ENCODE data around the gene MTUS2. TPM values are rescaled to one million over a fixed set of nuclear protein-coding genes. Genes with fewer than 3 reads are reported as not detected.

Gene MTUS2
- total and polyA plus RNA-seq, 9 of the 15 experiments (the other 6 are each of a cell fraction or from before 2014, with no cell fraction given), result 0.01 to 0.28 (median 0.06) TPM; not detected in 1

DNA sequence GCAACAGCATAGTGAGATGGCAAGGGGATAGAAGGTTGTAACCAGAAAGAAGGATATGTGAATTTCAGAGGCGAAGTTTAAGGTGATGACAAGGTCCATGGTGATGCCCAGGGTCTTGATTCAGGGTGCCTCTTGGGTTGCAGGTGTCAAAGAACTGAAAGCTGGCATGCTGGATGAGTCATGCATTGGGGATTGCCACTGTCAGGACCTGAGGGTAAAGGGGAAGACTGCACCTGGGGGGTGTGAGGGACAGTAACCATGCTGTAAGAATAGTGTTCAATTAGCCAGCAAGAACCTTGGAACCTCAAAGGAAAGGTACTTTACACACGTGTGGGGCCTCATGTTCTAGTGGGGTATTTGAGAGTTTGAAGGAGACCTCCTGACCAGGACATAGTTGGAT is 495.7 kb downstream of the MTUS2 start:
- no peak for TF ChIP-seq MAFK (IDR thresholded peaks at IDR 0.05; ENCODE audit: low read length)
- TF ChIP-seq, protein P1, sequence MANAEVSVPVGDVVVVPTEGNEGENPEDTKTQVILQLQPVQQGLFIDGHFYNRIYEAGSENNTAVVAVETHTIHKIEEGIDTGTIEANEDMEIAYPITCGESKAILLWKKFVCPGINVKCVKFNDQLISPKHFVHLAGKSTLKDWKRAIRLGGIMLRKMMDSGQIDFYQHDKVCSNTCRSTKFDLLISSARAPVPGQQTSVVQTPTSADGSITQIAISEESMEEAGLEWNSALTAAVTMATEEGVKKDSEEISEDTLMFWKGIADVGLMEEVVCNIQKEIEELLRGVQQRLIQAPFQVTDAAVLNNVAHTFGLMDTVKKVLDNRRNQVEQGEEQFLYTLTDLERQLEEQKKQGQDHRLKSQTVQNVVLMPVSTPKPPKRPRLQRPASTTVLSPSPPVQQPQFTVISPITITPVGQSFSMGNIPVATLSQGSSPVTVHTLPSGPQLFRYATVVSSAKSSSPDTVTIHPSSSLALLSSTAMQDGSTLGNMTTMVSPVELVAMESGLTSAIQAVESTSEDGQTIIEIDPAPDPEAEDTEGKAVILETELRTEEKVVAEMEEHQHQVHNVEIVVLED (CRISPR knock-in tag; IDR thresholded peaks at IDR 0.05), result no peak
- no peak for TF ChIP-seq RBM39 (optimal IDR thresholded peaks at IDR 0.05; ENCODE audit: low read depth, low read length)
- no peak for TF ChIP-seq EZH2 (IDR thresholded peaks at IDR 0.05; ENCODE audit: borderline replicate concordance, low read depth, low read length)
- TF ChIP-seq STAG1 (CRISPR knock-in tag; IDR thresholded peaks at IDR 0.05; ENCODE audit: borderline replicate concordance), result no peak
- no peak for TF ChIP-seq MEF2D (tag; conservative IDR thresholded peaks at IDR 0.05; ENCODE audit: low read depth)
- TF ChIP-seq, protein P2, sequence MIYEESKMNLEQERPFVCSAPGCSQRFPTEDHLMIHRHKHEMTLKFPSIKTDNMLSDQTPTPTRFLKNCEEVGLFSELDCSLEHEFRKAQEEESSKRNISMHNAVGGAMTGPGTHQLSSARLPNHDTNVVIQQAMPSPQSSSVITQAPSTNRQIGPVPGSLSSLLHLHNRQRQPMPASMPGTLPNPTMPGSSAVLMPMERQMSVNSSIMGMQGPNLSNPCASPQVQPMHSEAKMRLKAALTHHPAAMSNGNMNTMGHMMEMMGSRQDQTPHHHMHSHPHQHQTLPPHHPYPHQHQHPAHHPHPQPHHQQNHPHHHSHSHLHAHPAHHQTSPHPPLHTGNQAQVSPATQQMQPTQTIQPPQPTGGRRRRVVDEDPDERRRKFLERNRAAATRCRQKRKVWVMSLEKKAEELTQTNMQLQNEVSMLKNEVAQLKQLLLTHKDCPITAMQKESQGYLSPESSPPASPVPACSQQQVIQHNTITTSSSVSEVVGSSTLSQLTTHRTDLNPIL (CRISPR knock-in tag; IDR thresholded peaks at IDR 0.05), result no peak
- no peak for TF ChIP-seq ATF7 (IDR thresholded peaks at IDR 0.05)
- no peak for TF ChIP-seq SNIP1 (IDR thresholded peaks at IDR 0.05; ENCODE audit: low read depth)
- TF ChIP-seq ZNF347 (CRISPR knock-in tag; IDR thresholded peaks at IDR 0.05; ENCODE audit: low read depth), result no peak
- TF ChIP-seq ZNF212 (CRISPR knock-in tag; IDR thresholded peaks at IDR 0.05), result no peak
- TF ChIP-seq, protein P3, sequence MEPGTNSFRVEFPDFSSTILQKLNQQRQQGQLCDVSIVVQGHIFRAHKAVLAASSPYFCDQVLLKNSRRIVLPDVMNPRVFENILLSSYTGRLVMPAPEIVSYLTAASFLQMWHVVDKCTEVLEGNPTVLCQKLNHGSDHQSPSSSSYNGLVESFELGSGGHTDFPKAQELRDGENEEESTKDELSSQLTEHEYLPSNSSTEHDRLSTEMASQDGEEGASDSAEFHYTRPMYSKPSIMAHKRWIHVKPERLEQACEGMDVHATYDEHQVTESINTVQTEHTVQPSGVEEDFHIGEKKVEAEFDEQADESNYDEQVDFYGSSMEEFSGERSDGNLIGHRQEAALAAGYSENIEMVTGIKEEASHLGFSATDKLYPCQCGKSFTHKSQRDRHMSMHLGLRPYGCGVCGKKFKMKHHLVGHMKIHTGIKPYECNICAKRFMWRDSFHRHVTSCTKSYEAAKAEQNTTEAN (CRISPR knock-in tag; IDR thresholded peaks at IDR 0.05), result no peak
- TF ChIP-seq, protein P4, sequence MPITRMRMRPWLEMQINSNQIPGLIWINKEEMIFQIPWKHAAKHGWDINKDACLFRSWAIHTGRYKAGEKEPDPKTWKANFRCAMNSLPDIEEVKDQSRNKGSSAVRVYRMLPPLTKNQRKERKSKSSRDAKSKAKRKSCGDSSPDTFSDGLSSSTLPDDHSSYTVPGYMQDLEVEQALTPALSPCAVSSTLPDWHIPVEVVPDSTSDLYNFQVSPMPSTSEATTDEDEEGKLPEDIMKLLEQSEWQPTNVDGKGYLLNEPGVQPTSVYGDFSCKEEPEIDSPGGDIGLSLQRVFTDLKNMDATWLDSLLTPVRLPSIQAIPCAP (CRISPR knock-in tag; IDR thresholded peaks at IDR 0.05; ENCODE audit: borderline replicate concordance), result no peak
- no peak for TF ChIP-seq POLR2A (conservative IDR thresholded peaks at IDR 0.05)
- H3K4me2 ChIP-seq (ENCODE audit: insufficient read depth, low read length), result no peak overlapping the region
- BruUV-seq (replicated peaks), result no TSS peak
- ATAC-seq (no peak), DNase-seq (ENCODE audit: extremely low read depth in 1 of 4, low spot score in 3 of 4) (no peak), FAIRE-seq (no peak)
- WGBS (ENCODE audit: insufficient coverage, low coverage, missing lambda C conversion rate), result 0% methylated on average over 2 of the region's 2 CpGs
- intact Hi-C loops (cut with micrococcal nuclease) (no loop called here), in situ Hi-C loops (cut with MboI) (no loop called here)
- no peak overlapping the region for H3K4me3 ChIP-seq
- no peak overlapping the region for H2AFZ ChIP-seq (ENCODE audit: low read depth, low read length)
- no peaks in the 10 kb centered on the region for H3K36me3 ChIP-seq (ENCODE audit: control insufficient read depth, insufficient read depth, low read length)
- no peaks in the 10 kb centered on the region for H3K9me3 ChIP-seq (replicated peaks; ENCODE audit: control insufficient read depth, insufficient read depth, low read depth, low read length)
- H3K9ac ChIP-seq (ENCODE audit: insufficient read depth in 1 of 2, low read depth in 2 of 2, low read length in 2 of 2), result no peak overlapping the region
- H3K79me2 ChIP-seq (ENCODE audit: control insufficient read depth, insufficient read depth, low read length), result no peaks in the 10 kb centered on the region
- CTCF ChIA-PET (ENCODE audit: low intra/inter-chr PET ratio), result no interaction called here
- H3K27ac ChIP-seq (ENCODE audit: extremely low read depth, low read depth, low read length), result no peak overlapping the region
- H4K20me1 ChIP-seq (replicated peaks; ENCODE audit: control insufficient read depth, insufficient read depth, low read length), result no peaks in the 10 kb centered on the region
- POLR2A ChIA-PET, result no interaction called here
- H3K9me1 ChIP-seq (ENCODE audit: control insufficient read depth, insufficient read depth, low read length), result no peaks in the 10 kb centered on the region
- H3K4me1 ChIP-seq (replicated peaks in 1 of 2; ENCODE audit: control insufficient read depth in 2 of 2, insufficient read depth in 2 of 2, low read length in 2 of 2), result no peaks in the 10 kb centered on the region
- H3K27me3 ChIP-seq (ENCODE audit: control insufficient read depth in 2 of 2, insufficient read depth in 2 of 2, low read length in 2 of 2), result peaks cover 0 to 7% of the 10 kb centered on the region in 2 experiments; a peak in 1 of 5 replicates

Measured in K562 (cell line).